Gastrocnemius medialis (tissue), 4 donors: ENCODE measurements around the gene REXO1. TPM values are rescaled to one million over a fixed set of nuclear protein-coding genes. Genes with fewer than 3 reads are reported as not detected.

Experiments used
- ATAC-seq, 2 donors: fragments of 150-250 bp; one replicate each; pipeline ENCODE4 v1.9.1; 2016
- DNase-seq, 2 donors: peaks; one replicate each; pipeline ENCODE4 v3.0.0-alpha.2; 2019
- H3K27ac ChIP-seq, 4 donors: fragments of 200-600 bp; sonication (generic); 1 replicate in 1 of 4; 2 replicates in 3 of 4; pipeline ENCODE4 v1.5.1; 2016 to 2018; ENCODE audit warnings: mild to moderate bottlenecking in 2 of 4, moderate library complexity in 1 of 4
- H3K27me3 ChIP-seq, 3 donors: fragments of 200-600 bp; sonication (generic) in 2 of 3; 1 replicate in 1 of 3; 2 replicates in 2 of 3; pipeline versions ENCODE4 v1.5.1 to v1.6.0; 2016 to 2019; ENCODE audit warnings: mild to moderate bottlenecking in 1 of 3, moderate library complexity in 1 of 3
- H3K36me3 ChIP-seq, 2 donors: fragments of 200-600 bp; sonication (generic) in 1 of 2; one replicate each; pipeline ENCODE4 v1.5.1; 2017 to 2018
- H3K4me1 ChIP-seq, 2 donors: fragments of 200-600 bp; sonication (generic) in 1 of 2; one replicate each; pipeline ENCODE4 v1.5.1; 2016 to 2017; ENCODE audit warnings: mild to moderate bottlenecking in 2 of 2
- H3K4me3 ChIP-seq, 4 donors: fragments of 200-600 bp; sonication (generic) in 3 of 4; 1 replicate in 1 of 4; 2 replicates in 3 of 4; pipeline ENCODE4 v1.5.1; 2016 to 2019; ENCODE audit warnings: mild to moderate bottlenecking in 2 of 4
- H3K9me3 ChIP-seq, 3 donors: fragments of 200-600 bp; sonication (generic) in 2 of 3; 1 replicate in 1 of 3; 2 replicates in 2 of 3; pipeline ENCODE4 v1.5.1; 2016 to 2019
- CTCF ChIP-seq, 5 experiments: fragments of 450-650 bp in 3 of 5; fragments of 200-600 bp in 2 of 5; sonication (generic) in 2 of 5; IDR thresholded peaks in 4 of 5; conservative IDR thresholded peaks in 1 of 5; 1 replicate in 4 of 5; 2 replicates in 1 of 5; pipeline ENCODE4 v1.5.1; 2016 to 2019; ENCODE audit warnings: antibody characterized with exemption in 5 of 5, mild to moderate bottlenecking in 3 of 5, moderate library complexity in 3 of 5
- POLR2A ChIP-seq, 2 donors: fragments of 450-650 bp; IDR thresholded peaks; one replicate each; pipeline ENCODE4 v1.6.1; 2017; ENCODE audit warnings: antibody characterized with exemption in 2 of 2, mild to moderate bottlenecking in 2 of 2, moderate library complexity in 2 of 2
- in situ Hi-C, 4 donors: fragments of 200-750 bp; cut with MboI; loops; one replicate each; pipeline versions ENCODE4 v1.15.0 to v1.8.0; 2017; ENCODE audit warnings: low sequenced_read_pairs in 4 of 4
- intact Hi-C: fragments of 100-400 bp; cut with DNase I; formaldehyde crosslinking; loops from one replicate; pipeline ENCODE4 v1.15.1; 2023; ENCODE audit warnings: low total_unique reads
- total RNA-seq, 4 donors: library from RNA; depleted of rRNA; stranded (reverse); fragments of >200 nt; gene quantifications; one replicate each; pipeline versions ENCODE4 v1.1.0 to v1.2.3, GENCODE V29; 2016

Gene REXO1
- total RNA-seq, 4 donors from 2014 or later, result 10.8 to 28.5 (median 20.5) TPM

- H3K9me3 ChIP-seq, result no peaks in the 10 kb centered on the region
- ATAC-seq, result no peak
- intact Hi-C loops, result no loop called here
- peaks cover 16 to 23% of the 10 kb centered on the region in 2 donors for H3K4me1 ChIP-seq
- DNase-seq, result no peak
- no peak for TF ChIP-seq POLR2A (IDR thresholded peaks at IDR 0.05)
- no peak for TF ChIP-seq CTCF (IDR thresholded peaks at IDR 0.05 in 4 of 5, conservative IDR thresholded peaks at IDR 0.05 in 1 of 5)
- no peaks in the 10 kb centered on the region for H3K36me3 ChIP-seq
- H3K4me3 ChIP-seq, result no peak overlapping the region
- H3K27ac ChIP-seq, result peak overlapping the region; percentile 68 to 82 (median 76)
- H3K27me3 ChIP-seq, result peaks cover 2 to 14% (median 3%) of the 10 kb centered on the region in 3 donors
- in situ Hi-C loops, result no loop called here
Measured at GRCh38 chr19:1854542-1855039, 6.3 kb upstream of the REXO1 start.

GRCh38 chr19:1854039-1854541, 5.8 kb upstream of the REXO1 start:
- intact Hi-C loops, result no loop called here

DNA sequence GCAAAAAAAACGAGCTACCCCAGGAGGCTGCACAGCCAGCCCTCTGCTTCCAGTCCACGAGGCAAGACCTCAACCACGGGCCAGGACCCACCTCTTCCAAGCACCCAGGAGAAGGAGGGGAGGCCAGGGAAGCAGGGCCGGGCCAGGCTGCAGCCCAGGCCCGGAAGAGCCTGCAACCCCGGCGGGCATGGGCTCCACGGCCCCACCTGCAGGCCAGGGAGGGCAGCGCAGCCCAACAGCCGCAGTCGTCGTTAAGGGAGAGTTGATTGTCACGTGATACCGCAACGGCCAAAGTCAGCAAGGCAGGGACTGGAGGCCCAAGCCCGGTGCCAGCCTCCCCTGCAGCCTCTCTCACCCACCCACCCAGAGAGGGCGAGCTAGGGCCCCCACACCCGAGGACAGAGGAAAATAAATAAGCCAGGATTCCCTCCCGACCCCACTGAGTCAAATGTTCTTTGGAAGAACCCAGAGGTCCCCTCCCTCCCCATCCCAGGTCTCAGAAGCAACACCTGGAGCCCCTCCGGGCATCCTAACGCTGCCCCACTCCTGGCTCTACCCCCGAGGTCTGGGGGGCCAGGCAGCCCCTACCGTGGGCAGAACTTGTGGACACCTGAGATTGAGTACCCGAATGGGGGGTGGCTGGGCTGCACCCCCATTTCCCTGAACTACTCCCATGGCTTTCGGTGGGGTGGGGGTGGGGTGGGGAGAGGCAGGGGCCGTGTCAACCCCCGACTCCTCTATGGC, 5.2 kb upstream of the REXO1 start:
- peaks cover 2 to 14% (median 3%) of the 10 kb centered on the region in 3 donors for H3K27me3 ChIP-seq
- DNase-seq (peak in 1 of 2 donors; percentile 67), ATAC-seq (peak in 1 of 2 donors; percentile 34)
- intact Hi-C loops, result no loop called here
- in situ Hi-C loops, result no loop called here
- H3K27ac ChIP-seq, result no peak overlapping the region
- no peak overlapping the region for H3K4me3 ChIP-seq
- no peak for TF ChIP-seq POLR2A (IDR thresholded peaks at IDR 0.05)
- peak; percentile 77 to 88 (median 85) for TF ChIP-seq CTCF (IDR thresholded peaks at IDR 0.05 in 4 of 5, conservative IDR thresholded peaks at IDR 0.05 in 1 of 5)
- H3K36me3 ChIP-seq, result no peaks in the 10 kb centered on the region
- H3K4me1 ChIP-seq, result peaks cover 19 to 23% of the 10 kb centered on the region in 2 donors
- H3K9me3 ChIP-seq, result no peaks in the 10 kb centered on the region

More at GRCh38 chr19:1854039-1854541, 5.8 kb upstream of the REXO1 start:
- H3K9me3 ChIP-seq, result no peaks in the 10 kb centered on the region
- peaks cover 2 to 14% (median 3%) of the 10 kb centered on the region in 3 donors for H3K27me3 ChIP-seq
- TF ChIP-seq CTCF (IDR thresholded peaks at IDR 0.05 in 4 of 5, conservative IDR thresholded peaks at IDR 0.05 in 1 of 5) (no peak), POLR2A (IDR thresholded peaks at IDR 0.05) (no peak)
- peaks cover 16 to 23% of the 10 kb centered on the region in 2 donors for H3K4me1 ChIP-seq
- no peak overlapping the region for H3K4me3 ChIP-seq
- H3K36me3 ChIP-seq, result no peaks in the 10 kb centered on the region
- in situ Hi-C loops, result no loop called here
- H3K27ac ChIP-seq, result no peak overlapping the region
- DNase-seq (no peak), ATAC-seq (no peak)

DNA sequence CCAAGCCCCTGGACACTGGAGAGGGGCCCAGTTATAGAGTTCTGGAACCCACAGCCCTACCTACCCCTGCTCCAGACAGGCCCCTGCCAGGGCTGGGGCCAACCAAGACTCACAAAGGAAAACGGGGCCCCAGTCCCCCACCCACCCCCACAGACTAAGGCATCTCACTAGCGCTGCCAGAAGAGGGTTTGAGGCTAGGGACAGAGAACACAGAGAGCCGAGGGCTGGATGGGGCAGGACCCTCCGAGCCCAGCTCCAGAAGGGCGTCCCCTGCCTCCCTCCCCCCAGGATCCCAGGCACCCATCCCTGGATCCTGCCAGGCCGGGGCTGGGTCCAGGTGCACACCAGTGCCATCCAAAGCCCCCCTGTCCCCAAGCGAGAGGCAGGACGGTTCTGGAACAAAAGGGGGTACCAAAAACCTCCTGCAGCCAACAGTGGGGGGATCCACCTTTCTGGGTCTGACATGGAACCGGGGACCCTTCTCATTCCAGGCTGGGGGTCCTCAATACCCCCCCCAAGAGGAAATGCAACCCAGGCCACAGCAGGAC, 4.4 kb upstream of the REXO1 start:
- ATAC-seq, result no peak
- H3K4me1 ChIP-seq, result peaks cover 19 to 22% of the 10 kb centered on the region in 2 donors
- TF ChIP-seq CTCF (IDR thresholded peaks at IDR 0.05 in 4 of 5, conservative IDR thresholded peaks at IDR 0.05 in 1 of 5) (no peak), POLR2A (IDR thresholded peaks at IDR 0.05) (no peak)

More for the DNA sequence above, 4.4 kb upstream of the REXO1 start:
- intact Hi-C loops, result no loop called here
- DNase-seq, result no peak
- H3K4me3 ChIP-seq, result no peak overlapping the region
- no peak overlapping the region for H3K27ac ChIP-seq
- in situ Hi-C loops, result no loop called here
- H3K27me3 ChIP-seq, result peaks cover 2 to 12% (median 3%) of the 10 kb centered on the region in 3 donors
- no peaks in the 10 kb centered on the region for H3K36me3 ChIP-seq
- H3K9me3 ChIP-seq, result no peaks in the 10 kb centered on the region
